ENCODE data around the gene CLEC12A. TPM values are rescaled to one million over a fixed set of nuclear protein-coding genes. Genes with fewer than 3 reads are reported as not detected.

The CLEC12A gene
- total RNA-seq, 4 donors from 2014 or later = 0.66 to 1.1 TPM; not detected in 2

DNA sequence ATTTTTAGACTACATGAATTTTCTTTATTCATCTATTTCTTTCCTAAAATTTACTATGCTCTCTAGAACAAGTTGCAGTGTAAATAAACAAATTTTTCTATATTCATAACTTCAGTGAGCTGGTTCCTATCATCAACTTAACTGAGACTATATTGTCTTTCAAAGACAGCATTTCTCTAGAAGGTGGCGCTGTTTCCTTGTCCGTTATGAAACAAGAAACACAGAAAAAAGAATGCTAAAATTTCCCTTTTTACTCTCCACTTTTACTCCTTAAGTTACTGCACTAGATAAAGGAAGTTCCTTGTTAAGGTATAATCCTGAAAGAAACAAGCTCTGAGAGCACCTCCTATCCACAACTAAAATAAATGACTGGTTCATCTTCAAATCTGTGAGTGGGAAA is 30.8 kb upstream of the CLEC12A start:
- H3K9me3 ChIP-seq = no peaks in the 10 kb centered on the region
- WGBS, 2 donors (ENCODE audit: low coverage in 1 of 2) = 18 to 29% methylated on average over 2 of the region's 2 CpGs
- H3K36me3 ChIP-seq = no peaks in the 10 kb centered on the region
- H3K4me3 ChIP-seq = no peak overlapping the region
- ATAC-seq = no peak
- H3K27ac ChIP-seq = no peak overlapping the region
- H3K27me3 ChIP-seq = peaks cover 13% of the 10 kb centered on the region
- TF ChIP-seq, protein P1, sequence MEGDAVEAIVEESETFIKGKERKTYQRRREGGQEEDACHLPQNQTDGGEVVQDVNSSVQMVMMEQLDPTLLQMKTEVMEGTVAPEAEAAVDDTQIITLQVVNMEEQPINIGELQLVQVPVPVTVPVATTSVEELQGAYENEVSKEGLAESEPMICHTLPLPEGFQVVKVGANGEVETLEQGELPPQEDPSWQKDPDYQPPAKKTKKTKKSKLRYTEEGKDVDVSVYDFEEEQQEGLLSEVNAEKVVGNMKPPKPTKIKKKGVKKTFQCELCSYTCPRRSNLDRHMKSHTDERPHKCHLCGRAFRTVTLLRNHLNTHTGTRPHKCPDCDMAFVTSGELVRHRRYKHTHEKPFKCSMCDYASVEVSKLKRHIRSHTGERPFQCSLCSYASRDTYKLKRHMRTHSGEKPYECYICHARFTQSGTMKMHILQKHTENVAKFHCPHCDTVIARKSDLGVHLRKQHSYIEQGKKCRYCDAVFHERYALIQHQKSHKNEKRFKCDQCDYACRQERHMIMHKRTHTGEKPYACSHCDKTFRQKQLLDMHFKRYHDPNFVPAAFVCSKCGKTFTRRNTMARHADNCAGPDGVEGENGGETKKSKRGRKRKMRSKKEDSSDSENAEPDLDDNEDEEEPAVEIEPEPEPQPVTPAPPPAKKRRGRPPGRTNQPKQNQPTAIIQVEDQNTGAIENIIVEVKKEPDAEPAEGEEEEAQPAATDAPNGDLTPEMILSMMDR (IDR thresholded peaks at IDR 0.05) = no peak
- TF ChIP-seq EP300 (IDR thresholded peaks at IDR 0.05) (no peak), POLR2A (IDR thresholded peaks at IDR 0.05) (no peak), POLR2AphosphoS5 (IDR thresholded peaks at IDR 0.05) (no peak)
- no peaks in the 10 kb centered on the region for H3K4me1 ChIP-seq

DNA sequence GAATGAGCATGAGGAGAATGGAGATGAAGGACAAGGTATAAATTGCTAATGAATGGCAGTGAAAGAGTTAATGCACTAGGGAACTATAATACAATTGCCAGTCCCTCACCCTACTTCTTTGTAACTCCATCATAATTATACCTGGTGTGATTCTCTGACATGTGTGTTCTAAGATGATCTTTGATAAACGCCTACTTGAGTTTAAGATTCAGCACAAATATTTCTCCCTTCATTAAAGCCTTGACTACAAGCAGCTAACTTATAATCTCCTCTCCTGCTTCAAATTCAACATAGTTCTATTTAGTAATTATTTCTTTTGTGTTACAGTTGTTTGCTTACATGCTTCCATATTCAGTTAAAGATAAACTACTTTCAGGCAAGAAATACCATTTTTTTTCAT is 29.4 kb upstream of the CLEC12A start:
- no peaks in the 10 kb centered on the region for H3K9me3 ChIP-seq

DNA sequence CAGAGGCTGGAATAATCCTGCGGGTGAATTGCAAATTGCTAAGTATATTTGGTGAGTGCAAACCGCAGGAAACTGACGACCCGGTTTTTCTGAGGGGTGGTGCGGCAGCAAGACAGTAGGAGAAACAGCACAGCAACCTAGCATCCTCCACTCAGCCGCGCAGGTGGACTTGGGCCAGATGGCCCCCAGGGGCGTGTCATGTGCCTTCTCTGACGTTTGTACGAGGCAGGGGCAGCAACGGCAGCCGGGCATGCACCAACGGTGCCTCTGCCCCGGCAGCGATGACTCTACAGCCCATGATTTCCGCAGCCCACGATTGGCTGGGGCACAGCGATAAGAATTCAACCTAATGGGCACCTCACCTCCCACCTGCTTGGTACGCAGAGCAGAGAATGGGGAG is 28.0 kb upstream of the CLEC12A start:
- H3K9me3 ChIP-seq = no peaks in the 10 kb centered on the region
- TF ChIP-seq POLR2AphosphoS5 (IDR thresholded peaks at IDR 0.05) = no peak
- TF ChIP-seq EP300 (IDR thresholded peaks at IDR 0.05) = no peak
- TF ChIP-seq, protein P1 (IDR thresholded peaks at IDR 0.05) = no peak
- TF ChIP-seq POLR2A (IDR thresholded peaks at IDR 0.05) = no peak
- no peak for ATAC-seq
- no peaks in the 10 kb centered on the region for H3K36me3 ChIP-seq
- H3K4me1 ChIP-seq = no peaks in the 10 kb centered on the region
- peaks cover 13% of the 10 kb centered on the region for H3K27me3 ChIP-seq
- 45 to 88% methylated on average over 2 to 4 of the region's 19 CpGs for WGBS, 2 donors (ENCODE audit: low coverage in 1 of 2)
- H3K27ac ChIP-seq = no peak overlapping the region
- no peak overlapping the region for H3K4me3 ChIP-seq

More for the DNA sequence above, 29.4 kb upstream of the CLEC12A start:
- TF ChIP-seq EP300 (IDR thresholded peaks at IDR 0.05) (no peak), POLR2AphosphoS5 (IDR thresholded peaks at IDR 0.05) (no peak), POLR2A (IDR thresholded peaks at IDR 0.05) (no peak)
- TF ChIP-seq, protein P1 (IDR thresholded peaks at IDR 0.05) = no peak
- no peak overlapping the region for H3K4me3 ChIP-seq
- H3K36me3 ChIP-seq = no peaks in the 10 kb centered on the region
- H3K4me1 ChIP-seq = no peaks in the 10 kb centered on the region
- 40 to 56% methylated on average over 1 of the region's 1 CpG for WGBS, 2 donors (ENCODE audit: low coverage in 1 of 2)
- H3K27ac ChIP-seq = no peak overlapping the region
- peaks cover 13% of the 10 kb centered on the region for H3K27me3 ChIP-seq
- no peak for ATAC-seq

DNA sequence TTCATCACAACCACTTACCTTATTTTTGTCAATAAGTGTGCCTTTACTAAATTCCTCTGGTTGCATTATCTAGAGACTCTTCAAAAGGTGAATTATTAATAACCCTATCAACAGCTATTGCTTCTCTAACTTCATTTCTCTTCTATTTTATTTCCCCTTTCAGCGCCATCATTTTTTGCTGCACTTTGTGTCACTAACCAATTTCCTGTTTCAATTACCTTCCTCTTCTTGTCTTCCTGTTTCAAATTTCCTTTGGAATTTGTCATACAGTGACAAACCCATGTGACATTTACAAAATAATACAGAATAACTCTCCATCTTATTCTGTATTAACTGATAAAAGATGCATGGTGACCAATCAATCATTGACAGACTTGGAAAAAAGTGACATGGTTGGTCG is 26.8 kb upstream of the CLEC12A start:
- Histone ChIP-seq H3K27ac (no peak overlapping the region), H3K9me3 (no peaks in the 10 kb centered on the region), H3K36me3 (no peaks in the 10 kb centered on the region), H3K4me3 (no peak overlapping the region), H3K4me1 (no peaks in the 10 kb centered on the region), H3K27me3 (peaks cover 13% of the 10 kb centered on the region)
- TF ChIP-seq POLR2A (IDR thresholded peaks at IDR 0.05) = no peak
- TF ChIP-seq EP300 (IDR thresholded peaks at IDR 0.05) = no peak
- TF ChIP-seq, protein P1 (IDR thresholded peaks at IDR 0.05) = no peak
- TF ChIP-seq POLR2AphosphoS5 (IDR thresholded peaks at IDR 0.05) = no peak
- no peak for ATAC-seq
- 68 to 82% methylated on average over 1 to 2 of the region's 2 CpGs for WGBS, 2 donors (ENCODE audit: low coverage in 1 of 2)

DNA sequence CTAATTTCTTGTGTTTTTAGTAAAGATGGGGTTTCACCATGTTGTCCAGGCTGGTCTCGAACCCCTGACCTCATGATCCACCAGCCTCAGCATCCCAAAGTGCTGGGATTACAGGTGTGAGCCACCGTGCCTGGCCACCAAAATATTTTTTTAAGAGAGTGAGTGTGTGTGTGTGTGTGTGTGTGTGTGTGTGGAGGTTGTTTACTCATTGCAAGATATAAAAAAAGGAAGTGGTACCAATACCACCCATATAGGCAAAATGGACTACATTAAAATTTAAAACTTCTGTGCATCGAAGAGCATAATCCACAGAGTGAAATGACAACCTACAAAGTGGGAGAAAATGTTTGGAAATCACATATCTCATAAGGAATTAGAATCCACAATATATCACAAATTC is 23.5 kb upstream of the CLEC12A start:
- Histone ChIP-seq H3K36me3 (no peaks in the 10 kb centered on the region), H3K9me3 (no peaks in the 10 kb centered on the region), H3K27me3 (peaks cover 8% of the 10 kb centered on the region), H3K4me3 (no peak overlapping the region), H3K4me1 (no peaks in the 10 kb centered on the region), H3K27ac (no peak overlapping the region)
- WGBS, 2 donors (ENCODE audit: low coverage in 1 of 2) = 87 to 90% methylated on average over 1 to 2 of the region's 3 CpGs
- no peak for ATAC-seq
- TF ChIP-seq EP300 (IDR thresholded peaks at IDR 0.05) (no peak), POLR2AphosphoS5 (IDR thresholded peaks at IDR 0.05) (no peak), POLR2A (IDR thresholded peaks at IDR 0.05) (no peak)
- TF ChIP-seq, protein P1 (IDR thresholded peaks at IDR 0.05) = no peak

Data from gastroesophageal sphincter (tissue), 4 donors.